ENCODE measurements around the gene NUDT19.
"Not testable (repeated sequence)": the region's sequence is repeated elsewhere in the genome, so short reads cannot be mapped to it uniquely, and the experiment has no call there.

The NUDT19 gene

GRCh38 chr19:32716203-32716602 lies 24.6 kb downstream of the NUDT19 start:
- not testable (repeated sequence) for DNase-seq

- no peak for DNase-seq
Observed at GRCh38 chr19:32717496-32717895, 25.9 kb downstream of the NUDT19 start.

GRCh38 chr19:32718286-32718685 lies 26.7 kb downstream of the NUDT19 start:
- DNase-seq: no peak

- no peak for DNase-seq
Observed at GRCh38 chr19:32719611-32720059, 28.0 kb downstream of the NUDT19 start, which contains the start of gene TDRD12. Gene TDRD12 (plus strand): TSS chr19:32719767. CDS start chr19:32720073, 306 bp downstream.

GRCh38 chr19:32720216-32720935 lies 28.8 kb downstream of the NUDT19 start:
- DNase-seq: no peak

GRCh38 chr19:32720936-32721250 lies 29.3 kb downstream of the NUDT19 start:
- DNase-seq: no peak

GRCh38 chr19:32735936-32736335 lies 44.3 kb downstream of the NUDT19 start:
- no peak for DNase-seq

- no peak for DNase-seq
Observed at GRCh38 chr19:32743021-32743420, 51.4 kb downstream of the NUDT19 start.

- DNase-seq: no peak
Observed at GRCh38 chr19:32743447-32743846, 51.8 kb downstream of the NUDT19 start.

GRCh38 chr19:32744555-32745325 lies 53.1 kb downstream of the NUDT19 start:
- no peak for DNase-seq

GRCh38 chr19:32745594-32746251 lies 54.1 kb downstream of the NUDT19 start:
- DNase-seq: peak in 4 of 5 donors; percentile 6 to 48 (median 32)

GRCh38 chr19:32746631-32747196 lies 55.1 kb downstream of the NUDT19 start:
- peak in 4 of 5 donors; percentile 29 to 53 (median 46) for DNase-seq

- no peak for DNase-seq
Observed at GRCh38 chr19:32748497-32748896, 56.9 kb downstream of the NUDT19 start.

- no peak for DNase-seq
Observed at GRCh38 chr19:32748948-32749347, 57.3 kb downstream of the NUDT19 start.

- DNase-seq: no peak
Observed at GRCh38 chr19:32749361-32749760, 57.7 kb downstream of the NUDT19 start.

- DNase-seq: no peak
Observed at GRCh38 chr19:32750441-32751055, 58.9 kb downstream of the NUDT19 start.

- DNase-seq: no peak
Observed at GRCh38 chr19:32751066-32751465, 59.4 kb downstream of the NUDT19 start.

- no peak for DNase-seq
Observed at GRCh38 chr19:32757189-32757588, 65.6 kb downstream of the NUDT19 start.

Measured in T-helper 1 cell (primary cell).